ENCODE results near the gene TRA2A. TPM values are rescaled to one million over a fixed set of nuclear protein-coding genes. Genes with fewer than 3 reads are reported as not detected.
"Not testable (repeated sequence)": the region's sequence is repeated elsewhere in the genome, so short reads cannot be mapped to it uniquely, and the experiment has no call there.

The TRA2A gene
- 76.8 TPM for polyA plus RNA-seq (2013, experiment 1 of 2; ENCODE audit: insufficient read length)
- polyA plus RNA-seq (2013, experiment 2 of 2; ENCODE audit: insufficient read length) = 55.1 TPM

- peak; percentile 95 for DNase-seq
These were observed at the start of gene TRA2A for GRCh38 chr7:23531794-23532489. Gene TRA2A (minus strand): TSS chr7:23531981. CDS start chr7:23531824, 157 bp downstream.

DNA sequence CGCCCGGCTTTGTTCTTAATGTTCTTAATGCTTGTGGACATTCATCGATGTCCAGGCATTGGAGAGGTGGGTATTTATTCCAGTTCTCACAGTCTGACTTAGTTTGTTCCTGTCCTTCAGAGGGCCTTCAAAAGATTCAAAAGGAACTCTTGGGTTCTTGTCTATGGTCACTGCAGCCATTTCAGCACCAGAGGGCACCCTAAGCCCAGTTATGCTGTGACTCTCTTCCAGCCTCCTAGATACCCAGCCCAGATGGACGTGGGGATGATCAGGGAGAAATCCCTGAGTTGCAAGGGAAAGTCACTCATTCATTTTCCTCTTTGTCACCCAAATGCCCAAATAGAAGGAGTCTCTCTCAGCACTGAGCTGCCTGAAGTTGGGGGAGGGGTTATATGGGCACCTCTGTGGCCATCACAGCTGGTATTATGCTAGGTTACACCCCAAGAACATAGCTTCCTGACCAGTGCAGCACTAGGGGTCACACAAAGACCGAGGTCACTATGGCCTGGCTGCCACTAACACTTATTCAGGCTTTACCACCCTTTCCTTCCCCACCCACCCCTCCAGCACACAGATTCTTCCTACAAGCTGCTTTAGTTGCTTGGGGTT lies 38.9 kb upstream of the TRA2A start:
- peak; percentile 75 for DNase-seq

GRCh38 chr7:23558303-23558702 lies 26.5 kb upstream of the TRA2A start:
- no peak for DNase-seq

- DNase-seq = no peak
These were observed 15.9 kb upstream of the TRA2A start for GRCh38 chr7:23547662-23548061.

- peak; percentile 87 for DNase-seq
These were observed 15.3 kb upstream of the TRA2A start for GRCh38 chr7:23546897-23547572.

DNA sequence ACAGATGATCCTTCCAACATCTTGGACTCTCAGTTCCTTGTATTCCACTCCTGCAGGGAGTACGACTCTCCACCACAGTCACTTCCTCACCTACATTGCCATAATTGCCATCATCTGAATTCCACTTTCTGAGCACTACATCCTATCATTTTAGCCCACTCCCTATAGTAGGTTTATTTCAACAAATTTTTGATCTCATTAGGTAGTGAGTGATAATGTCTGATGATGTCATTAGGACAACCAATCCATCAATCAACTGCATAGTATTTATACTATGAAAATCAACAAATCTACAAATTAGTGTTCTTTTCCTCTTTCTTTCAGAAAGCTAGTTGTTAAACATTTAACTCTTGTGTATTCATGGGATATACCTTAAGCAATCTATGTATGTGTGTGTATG lies 13.7 kb upstream of the TRA2A start:
- DNase-seq = no peak

DNA sequence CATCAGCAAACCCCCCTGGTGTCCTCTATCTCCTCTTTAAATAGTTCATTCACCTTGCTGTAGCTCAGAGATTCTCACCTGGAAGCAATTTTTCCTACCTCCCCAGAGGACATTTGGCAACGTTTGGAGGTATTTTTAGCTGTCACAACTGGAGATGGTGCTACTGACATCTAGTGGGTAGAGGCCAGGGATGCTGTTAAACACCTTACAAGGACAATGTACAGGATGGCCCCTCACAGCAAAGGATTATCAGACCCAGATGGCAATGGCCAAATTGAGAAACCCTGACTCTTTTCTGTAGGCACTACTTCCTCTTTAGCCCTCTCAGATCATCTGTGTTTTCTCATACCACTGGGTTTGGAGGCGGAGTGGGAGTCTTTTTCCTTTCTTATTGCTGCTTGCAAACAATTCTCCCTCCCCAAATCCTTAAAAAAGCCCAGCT lies 13.2 kb upstream of the TRA2A start:
- DNase-seq = peak; percentile 15

- DNase-seq = no peak
These were observed 11.0 kb upstream of the TRA2A start for GRCh38 chr7:23542752-23543151.

DNA sequence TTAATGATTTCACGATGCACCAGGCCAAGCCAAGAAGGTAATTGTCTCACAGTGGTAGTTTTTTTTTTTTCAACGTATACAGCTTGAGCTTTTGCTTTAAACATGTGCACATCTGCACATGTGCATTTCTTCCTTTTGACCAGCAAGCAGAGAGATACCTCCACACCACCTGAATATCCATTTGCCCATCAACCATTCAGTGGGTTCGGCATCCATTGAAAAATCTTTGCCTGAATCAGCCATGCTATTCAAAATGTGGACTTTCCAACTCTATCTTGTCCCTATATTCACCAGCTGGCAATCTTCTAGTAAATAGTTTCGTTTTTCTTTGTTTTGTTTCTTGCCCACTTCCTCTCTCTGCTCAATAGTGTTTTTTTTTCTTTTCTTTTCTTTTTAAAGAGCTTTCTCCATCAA lies 7.7 kb upstream of the TRA2A start:
- DNase-seq = no peak

- no peak for DNase-seq
These were observed 6.5 kb upstream of the TRA2A start for GRCh38 chr7:23538301-23538700.

DNA sequence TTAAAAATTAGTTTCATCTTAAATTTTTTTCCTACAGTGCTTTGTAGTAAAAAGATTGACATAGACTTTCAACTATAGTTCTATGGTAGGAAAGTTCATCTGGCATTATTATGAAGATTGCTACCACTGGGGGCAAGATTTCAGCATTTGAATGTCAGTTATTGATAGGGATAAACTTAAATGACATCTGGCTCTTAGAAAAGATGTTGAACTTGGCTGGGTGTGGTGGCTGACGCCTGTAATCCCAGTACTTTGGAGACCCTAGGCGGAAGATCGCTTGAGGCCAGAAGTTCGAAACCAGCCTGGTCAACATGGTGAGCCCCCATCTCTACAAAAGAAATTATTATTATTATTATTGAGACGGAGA lies 1.4 kb upstream of the TRA2A start:
- no peak for DNase-seq

DNA sequence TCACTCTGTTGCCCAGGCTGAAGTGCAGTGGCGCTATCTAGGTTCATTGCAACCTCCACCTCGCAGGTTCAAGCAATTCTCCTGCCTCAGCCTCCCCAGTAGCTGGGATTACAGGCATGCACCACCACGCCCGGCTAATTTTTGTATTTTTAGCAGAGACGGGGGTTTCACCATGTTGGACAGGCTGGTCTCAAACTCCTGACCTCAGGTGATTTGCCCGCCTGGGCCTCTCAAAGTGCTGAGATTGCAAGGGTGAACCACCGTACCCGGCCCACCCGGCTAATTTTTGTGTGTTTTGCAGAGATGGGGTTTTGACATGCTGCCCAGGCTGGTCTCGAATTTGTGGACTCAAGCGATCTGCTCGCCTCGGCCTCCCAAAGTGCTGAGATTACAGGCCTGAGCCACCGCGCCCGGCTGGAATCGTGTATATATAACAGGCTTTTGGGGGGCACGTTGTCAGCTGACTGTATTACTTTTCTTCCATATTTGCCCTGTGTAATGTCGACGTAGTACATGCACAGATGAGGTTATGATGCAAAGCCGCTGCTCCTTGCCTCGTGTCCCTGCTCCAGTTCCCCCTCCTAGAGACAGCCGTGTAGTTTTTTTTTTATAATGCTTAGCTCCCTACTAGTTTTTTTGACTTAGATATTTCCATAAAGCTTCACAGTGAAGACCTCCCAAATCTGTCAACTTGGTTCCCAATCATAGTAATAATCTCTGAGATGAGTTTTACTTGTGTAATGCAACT lies 883 bp upstream of the TRA2A start:
- DNase-seq = no peak

DNA sequence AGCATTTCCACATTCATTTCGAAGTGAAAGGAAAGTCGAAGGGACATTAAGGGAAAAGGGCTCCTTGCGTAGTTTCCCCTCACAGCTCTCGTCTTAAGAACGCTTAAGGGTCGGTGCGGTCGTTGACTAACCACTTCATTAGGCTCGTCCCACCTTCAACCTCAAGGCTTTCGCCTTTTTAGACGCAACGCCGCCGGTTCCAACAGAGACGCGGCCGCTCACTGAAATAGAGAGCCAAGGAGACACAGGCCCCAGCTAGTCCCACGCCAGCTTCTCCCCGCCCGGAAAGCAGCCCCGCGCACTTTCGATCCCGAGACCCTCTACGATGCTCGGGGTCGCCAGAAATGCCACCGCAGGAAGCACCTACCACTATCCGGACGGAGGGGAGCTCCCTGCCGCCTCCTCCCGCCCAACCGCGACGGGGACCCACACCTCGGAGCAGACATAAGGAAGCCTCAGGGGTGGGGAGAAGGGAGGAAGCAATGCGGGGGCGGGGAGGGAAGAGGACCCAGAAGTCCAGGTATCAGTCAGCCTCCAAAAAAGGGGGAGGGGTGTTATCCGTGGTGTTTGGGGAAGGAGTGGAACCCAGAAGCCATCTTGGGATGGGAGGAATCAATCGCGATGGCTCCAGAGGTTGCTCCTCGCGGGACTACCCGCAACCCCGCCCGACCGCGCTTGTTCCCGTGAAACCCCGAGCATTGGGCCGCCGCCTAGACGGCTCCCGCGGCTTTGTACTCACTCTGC lies 559 bp downstream of the TRA2A start:
- DNase-seq = peak; percentile 68

DNA sequence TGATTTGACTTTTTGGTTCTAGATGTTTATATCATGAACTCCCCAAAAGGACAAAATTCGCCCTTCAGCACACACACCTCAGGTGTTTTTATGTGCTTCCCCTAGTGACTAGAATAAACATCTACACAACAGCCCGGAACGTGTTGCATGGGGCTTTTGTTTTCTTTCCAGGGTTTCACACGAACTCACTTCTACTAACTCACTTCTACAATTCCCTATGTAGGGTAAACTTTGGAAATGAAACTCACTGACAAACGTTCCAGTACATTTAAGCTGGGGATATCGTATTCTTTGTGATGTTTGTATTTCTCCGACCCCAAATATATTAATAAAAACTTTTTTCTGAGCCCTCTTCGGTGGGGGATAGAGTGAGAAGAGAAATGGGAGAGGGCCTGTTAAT lies 1.4 kb downstream of the TRA2A start:
- DNase-seq = peak; percentile 22

DNA sequence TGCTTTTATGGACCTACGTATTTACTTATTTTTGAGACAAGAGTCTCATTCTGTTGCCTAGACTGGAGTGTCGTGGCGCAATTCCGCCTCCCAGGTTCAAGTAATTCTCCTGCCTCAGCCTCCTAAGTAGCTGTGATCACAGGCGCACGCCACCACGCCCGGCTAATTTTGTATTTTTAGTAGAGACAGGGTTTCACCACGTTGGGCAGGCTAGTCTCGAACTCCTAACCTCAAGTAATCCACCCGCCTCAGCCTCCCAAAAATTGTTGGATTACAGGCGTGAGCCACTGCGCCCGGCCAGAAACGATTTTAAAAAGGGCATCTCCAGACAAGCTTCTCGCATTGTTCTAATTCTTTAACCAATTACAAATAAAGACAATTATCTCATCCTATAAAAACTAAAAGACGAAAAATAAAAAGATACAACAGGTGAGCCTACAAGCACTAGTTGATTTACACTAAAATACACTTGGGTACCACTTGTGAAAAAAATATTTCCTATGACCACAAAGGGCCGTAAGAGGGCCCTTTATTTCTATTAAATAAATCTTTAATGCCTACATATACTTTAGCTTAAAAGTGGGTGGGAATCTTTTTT lies 2.4 kb downstream of the TRA2A start:
- no peak for DNase-seq

GRCh38 chr7:23525611-23526010 lies 6.2 kb downstream of the TRA2A start:
- DNase-seq = not testable (repeated sequence)

DNA sequence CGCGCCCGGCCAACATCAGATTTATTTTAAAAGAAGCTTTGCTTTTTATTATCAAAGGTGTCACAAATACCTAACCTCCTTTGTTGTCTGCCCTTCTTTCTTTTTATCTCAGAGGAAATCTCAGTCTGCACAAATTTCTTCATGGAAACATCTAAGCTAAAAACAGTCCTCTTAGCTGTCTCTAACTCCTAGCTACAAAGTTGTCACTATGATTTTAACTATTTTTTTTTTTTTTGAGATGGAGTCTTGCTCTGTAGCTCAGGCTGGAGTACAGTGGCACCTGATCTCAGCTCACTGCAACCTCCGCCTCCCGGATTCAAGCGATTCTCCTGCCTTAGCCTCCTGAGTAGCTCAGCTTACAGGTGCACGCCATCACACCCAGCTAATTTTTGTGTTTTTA lies 7.3 kb downstream of the TRA2A start:
- DNase-seq = no peak

DNA sequence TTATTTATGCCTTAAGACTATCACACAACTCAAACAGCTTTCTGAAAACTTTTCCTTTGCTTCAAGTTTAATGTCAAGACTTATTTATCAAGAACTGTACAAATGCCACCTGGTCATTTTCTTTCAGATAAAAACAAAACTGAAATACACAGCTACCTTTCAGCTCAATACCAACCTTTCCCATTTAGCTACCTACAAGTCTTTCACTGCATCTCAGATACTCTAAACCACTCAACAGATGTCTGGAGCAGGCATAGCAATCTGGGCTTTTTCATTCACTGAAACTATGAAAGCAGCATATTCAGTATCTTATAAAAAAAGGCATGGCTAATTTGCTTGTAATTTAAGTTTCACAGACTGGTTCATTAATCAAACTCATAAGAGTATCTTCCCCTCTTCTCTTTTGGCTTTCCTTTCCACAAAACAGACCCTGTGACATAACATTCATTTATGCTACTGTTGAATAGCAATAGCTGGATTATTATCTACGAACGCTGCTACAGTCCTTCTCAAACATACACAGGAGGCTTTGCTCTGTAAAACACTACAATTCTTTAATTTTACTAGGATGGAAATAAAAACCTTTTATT lies 8.2 kb downstream of the TRA2A start:
- DNase-seq = no peak

DNA sequence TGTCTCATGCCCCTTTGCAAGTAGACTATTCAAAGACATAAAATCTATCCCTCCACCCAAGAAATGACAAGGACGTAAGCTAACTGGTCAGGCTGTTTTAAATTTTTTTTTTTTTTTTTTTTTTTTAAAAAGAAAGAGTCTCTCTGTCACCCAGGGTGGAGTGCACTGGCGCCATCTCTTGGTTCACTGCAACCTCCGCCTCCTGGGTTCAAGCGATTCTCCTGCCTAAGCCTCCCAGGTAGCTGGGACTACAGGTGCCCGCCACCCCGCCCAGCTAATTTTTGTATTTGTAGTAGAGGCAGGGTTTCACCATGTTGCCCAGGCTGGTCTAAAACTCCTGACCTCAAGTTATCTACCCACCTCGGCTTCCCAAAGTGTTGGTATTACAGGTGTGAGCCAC lies 11.2 kb downstream of the TRA2A start:
- DNase-seq = no peak

GRCh38 chr7:23514755-23515154 lies 17.0 kb downstream of the TRA2A start:
- no peak for DNase-seq

GRCh38 chr7:23513746-23514145 lies 18.0 kb downstream of the TRA2A start:
- DNase-seq = not testable (repeated sequence)
